Measurements from ENCODE around the gene DELE1.

DELE1 gene

GRCh38 chr5:141929398-141930058 is 5.9 kb downstream of the DELE1 start:
- no peak for DNase-seq

GRCh38 chr5:141931694-141932093 is 8.0 kb downstream of the DELE1 start:
- no peak for DNase-seq

DNA sequence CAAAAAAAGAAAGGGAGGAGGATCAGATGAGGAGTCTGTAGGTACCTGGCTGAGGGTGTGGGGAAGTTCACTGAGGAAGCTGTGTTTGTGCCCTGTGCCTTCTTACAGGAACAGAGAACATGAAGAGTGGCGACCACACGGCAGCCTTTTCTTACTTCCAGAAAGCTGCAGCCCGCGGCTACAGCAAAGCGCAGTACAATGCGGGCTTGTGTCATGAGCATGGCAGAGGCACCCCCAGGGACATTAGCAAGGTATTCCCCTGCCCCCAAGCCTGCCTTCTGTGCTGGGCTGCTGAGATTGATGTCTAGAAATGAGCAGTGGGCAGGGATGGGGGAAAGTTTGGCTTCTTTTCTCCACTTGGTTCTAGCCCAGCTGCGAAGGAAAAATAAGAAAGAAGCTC is 9.5 kb downstream of the DELE1 start:
- no peak for DNase-seq

GRCh38 chr5:141934099-141934844 is 10.6 kb downstream of the DELE1 start:
- DNase-seq: no peak

DNA sequence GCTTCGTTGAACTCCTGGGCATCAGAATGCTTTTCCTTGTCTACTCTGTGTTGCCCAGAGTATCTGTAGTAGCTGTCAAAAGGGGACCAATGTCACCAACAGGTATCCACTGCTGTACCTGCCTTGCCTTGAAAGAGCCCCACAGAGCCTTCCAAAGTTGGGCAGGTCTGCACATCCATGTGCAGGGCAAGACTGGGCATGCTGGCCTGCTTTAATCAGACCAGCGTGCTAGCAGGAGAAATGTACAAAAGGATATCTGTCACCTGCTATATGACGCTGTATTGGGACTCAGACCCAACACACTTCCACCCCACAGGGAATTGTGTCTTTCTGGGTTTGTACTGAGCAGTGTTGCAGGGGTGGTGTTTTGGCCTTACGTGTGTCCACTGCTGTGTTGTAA is 11.9 kb downstream of the DELE1 start:
- no peak for DNase-seq

DNA sequence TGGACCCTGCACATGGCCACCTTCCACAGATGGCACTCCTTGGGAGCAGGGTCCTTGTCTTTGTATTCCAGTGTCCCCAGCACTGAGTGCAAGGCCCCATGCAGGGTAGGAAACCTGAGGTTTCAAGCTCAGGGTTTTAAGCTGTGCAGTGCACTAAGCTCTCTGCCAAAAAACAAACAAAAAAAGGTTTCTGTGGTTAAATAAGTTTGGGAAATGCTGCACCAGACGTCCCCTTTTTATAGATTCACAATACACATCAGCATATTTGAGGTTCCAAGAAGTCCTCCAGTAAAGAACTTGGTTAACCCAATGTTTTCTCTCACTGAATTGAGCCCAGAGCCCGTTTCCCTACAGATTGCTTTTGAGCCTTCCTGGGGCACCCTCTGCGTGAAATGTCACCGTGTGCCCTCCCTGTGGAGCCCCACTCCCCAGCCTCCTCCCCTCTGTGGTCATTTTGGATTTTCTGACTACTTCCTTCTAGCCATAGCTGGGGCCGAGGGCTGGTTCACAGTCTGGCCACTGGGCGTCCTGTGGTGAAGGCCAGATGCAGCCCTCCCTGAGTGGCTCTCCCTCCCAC is 17.1 kb downstream of the DELE1 start:
- DNase-seq: no peak

GRCh38 chr5:141941307-141941706 is 17.6 kb downstream of the DELE1 start:
- no peak for DNase-seq

DNA sequence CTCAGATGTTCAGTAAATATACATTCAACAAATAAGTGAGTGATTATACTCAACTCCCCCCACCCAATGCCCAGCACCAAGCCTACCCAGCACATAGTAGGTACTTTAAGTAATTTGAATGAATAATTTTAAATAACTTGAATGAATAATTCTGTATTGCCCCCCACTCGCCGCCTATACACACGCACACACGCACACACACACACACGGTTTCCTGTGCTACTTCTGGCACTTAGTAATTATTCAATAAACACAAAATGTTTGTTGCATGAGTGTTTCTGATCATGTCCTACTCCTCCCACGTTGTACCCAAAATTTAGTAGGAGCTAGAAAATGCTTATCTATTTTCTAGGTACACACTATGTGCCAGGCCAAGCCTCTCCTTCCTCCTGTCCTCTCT is 18.1 kb downstream of the DELE1 start:
- no peak for DNase-seq

GRCh38 chr5:141942185-141942857 is 18.6 kb downstream of the DELE1 start:
- no peak for DNase-seq

DNA sequence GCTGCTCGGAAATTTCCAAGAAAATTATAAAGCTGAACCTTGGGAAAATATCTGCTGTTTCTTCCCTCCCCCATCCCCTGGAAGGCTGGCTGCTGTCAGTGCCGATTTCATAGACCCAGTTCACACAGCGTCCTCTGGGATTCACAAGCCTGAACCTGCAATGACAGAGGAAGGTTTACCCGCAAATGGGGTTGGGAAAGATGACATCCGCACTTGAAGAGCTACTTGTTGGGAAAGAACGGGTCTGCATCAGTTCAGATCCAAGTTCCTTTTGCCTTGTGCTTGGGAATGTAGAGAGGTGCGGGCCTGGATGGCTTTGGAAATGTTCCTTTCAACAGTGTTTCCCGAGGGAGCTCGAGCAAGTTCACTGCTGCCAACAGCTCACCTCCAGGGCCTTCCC is 20.4 kb downstream of the DELE1 start:
- DNase-seq: no peak

GRCh38 chr5:141945511-141946051 is 21.9 kb downstream of the DELE1 start:
- no peak for DNase-seq

- no peak for DNase-seq
Measured at GRCh38 chr5:141947316-141947715, 23.6 kb downstream of the DELE1 start.

- no peak for DNase-seq
Measured at GRCh38 chr5:141948812-141949211, 25.1 kb downstream of the DELE1 start.

DNA sequence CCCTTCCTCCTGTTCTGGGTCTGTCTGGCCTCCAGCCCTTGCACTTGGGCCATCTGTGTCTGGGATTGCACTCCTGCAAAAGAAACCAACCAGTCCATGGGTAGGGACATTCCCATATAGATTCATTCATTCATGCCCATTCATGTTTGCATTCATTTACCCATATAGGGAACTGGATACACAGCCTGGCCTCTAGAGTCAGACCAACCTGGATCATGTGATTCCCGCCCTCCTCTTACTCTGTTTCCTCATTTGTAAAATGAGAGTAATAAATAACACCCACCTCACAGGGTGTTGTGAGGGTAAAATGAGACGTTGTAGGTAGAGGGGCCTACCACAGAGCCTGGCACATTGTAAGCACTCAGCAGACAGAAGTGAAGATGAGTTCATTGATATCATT is 25.8 kb downstream of the DELE1 start:
- DNase-seq: no peak

DNA sequence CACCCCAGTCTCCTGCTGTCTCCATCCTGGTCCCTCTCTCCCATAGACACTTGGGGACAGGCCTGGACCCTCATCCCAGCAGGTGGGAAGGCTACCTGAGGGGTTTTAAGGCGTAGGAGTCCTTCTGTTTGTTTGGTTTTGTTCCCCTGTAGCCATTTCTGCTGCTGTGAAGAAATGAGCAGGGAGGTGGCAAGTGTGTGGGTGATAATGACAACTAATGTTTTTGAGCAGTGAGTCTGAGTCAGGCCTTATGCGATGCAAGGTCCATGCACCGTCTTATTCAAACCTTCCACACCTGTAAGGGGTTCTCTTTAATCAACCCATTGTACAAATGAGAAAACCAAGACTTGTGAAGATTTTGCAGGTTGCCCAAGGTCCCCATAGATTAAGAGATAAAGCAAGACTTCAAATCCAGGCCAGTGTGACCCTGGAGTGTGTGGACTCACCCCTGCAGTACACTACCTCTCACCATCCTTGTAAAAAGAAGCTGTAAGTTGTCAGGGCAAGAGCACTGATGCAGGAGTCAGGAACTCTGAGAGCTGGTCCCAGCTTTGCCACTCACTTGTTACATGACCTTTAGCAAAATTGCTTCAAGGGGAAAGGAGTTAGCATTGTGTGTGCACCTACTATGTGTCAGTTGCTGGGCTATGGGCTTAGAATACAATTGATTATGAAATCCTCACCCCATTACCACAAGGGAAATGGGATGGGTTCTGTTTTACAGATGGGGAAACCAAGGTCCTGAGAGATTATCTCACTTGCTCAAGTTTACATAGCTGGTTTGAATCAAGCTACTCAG is 26.7 kb downstream of the DELE1 start:
- DNase-seq: no peak

DNA sequence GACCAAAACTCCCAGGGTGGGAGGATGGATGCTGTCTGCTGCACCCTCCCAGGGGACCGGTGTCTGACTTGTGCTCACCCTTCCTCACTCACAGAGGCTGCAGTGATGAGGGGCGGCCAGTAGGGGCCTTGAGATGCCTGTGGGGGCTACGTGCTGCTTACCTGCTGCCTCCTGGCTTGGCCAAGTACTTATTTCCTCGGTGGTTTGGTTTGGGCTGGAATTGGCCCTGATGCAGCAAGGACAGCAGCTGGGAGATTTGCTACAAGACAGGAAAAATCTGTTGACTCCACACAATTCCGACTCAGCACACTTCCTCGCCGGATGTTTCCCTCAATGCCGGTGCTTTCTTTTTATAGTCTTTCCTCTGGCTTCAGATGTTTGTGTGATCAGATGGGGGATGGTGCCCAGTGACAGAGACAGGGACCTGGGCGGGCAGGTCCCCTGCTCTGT is 27.7 kb downstream of the DELE1 start:
- DNase-seq: no peak

GRCh38 chr5:141952020-141952419 is 28.3 kb downstream of the DELE1 start:
- no peak for DNase-seq

GRCh38 chr5:141954194-141954593 is 30.5 kb downstream of the DELE1 start:
- DNase-seq: no peak

DNA sequence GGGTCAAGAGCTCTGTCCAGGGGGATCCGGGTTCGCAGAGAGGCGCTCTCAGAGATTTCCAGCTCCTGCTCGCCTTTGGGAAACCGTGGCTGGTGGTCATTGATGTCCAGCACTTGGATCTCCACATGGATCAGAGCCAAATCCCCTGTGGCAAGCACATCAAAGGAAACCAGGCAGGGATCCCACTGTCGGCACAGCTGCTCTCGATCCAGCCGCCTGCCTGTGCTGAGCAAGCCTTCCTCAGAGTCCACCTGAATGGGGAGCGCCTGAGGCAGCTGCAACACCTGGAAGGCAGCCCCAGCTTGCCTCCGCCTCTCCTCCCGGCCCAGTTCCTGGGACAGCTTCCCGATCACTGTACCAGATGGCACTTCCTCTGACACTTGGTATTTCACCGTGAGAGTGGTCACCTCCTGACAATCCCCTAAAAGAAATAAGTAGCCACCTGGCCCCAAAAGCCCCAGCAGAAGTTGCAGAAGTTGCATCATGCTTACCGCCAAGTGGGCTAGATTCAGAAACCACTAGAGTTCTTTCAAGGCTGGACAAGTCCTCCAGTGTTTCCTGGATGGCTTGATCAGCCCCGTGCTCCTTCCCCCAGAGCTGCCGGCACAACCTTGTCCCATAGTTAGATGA is 33.8 kb downstream of the DELE1 start:
- no peak for DNase-seq

DNA sequence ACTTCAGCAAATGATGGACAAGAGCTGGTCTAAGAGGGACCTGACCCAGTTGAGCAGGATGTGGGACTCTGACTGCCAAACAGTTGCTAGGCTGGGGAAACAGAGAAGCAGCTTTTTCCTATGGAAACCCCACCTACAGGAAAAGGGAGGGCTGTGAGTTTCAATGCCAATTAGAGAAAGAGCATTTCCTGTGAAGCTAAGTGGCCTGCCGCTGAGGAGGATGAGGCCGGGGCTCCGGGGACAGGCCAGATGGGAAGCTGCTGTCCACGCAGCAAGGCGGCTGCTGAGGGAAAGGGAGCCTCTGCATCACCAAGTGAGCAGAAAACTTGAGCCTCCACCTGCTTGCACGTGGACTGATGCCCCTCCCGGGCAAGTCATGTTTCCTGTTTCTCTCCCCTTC is 34.4 kb downstream of the DELE1 start, which contains the start of gene PCDH12:
PCDH12 (minus strand) TSS at position 90 of the 400 bp plus-strand sequence. CDS start 351 bp downstream, outside the sequence.
- no peak for DNase-seq

DNA sequence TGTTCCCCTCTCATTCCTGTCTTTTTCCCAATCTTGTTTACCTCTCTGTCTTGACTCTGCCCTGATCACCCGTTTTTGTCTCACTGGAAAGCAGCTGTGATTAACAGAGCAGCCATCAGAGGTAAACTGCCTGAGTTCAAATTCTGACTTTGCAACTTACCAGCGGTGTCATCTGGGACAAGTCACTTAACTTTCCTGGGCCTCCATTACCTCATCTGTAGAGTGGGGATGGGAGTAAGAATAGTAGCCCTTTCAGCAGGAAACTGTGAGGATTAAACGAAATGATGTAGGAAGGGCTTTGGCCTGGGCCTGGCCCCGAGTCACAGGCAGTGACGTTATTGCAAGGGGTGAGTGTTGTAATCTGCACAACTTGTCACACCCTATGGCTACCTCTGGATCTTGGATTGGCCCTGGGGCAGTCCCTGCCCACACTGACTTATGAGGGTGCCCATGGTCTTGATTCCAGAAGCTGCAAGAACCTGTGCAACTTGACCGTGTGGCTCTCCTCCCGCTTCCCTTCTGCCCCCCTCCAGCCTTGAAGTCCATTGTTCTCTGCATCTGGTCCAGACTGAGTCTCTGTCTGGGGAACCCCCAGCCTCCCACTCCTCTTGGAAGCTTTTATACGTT is 35.0 kb downstream of the DELE1 start:
- DNase-seq: no peak
